T-helper 2 cell treated with Interferon-gamma antibody and Interleukin-4, amounts not matched to agents 100 ng/mL and 5 ng/mL, for 36 hours (primary cell): ENCODE data around the gene OR1K1. TPM values are rescaled to one million over a fixed set of nuclear protein-coding genes. Genes with fewer than 3 reads are reported as not detected.

ENCODE experiments used
- intact Hi-C: fragments of 100-400 bp; cut with micrococcal nuclease; formaldehyde crosslinking; loops from one replicate; pipeline ENCODE4 v1.15.1; 2023
- total RNA-seq: library from RNA; stranded (reverse); gene quantifications from 2 replicates; pipeline ENCODE4 v1.2.3, GENCODE V29; 2022

Gene OR1K1
- total RNA-seq, 1 donor from 2014 or later, result not detected

DNA sequence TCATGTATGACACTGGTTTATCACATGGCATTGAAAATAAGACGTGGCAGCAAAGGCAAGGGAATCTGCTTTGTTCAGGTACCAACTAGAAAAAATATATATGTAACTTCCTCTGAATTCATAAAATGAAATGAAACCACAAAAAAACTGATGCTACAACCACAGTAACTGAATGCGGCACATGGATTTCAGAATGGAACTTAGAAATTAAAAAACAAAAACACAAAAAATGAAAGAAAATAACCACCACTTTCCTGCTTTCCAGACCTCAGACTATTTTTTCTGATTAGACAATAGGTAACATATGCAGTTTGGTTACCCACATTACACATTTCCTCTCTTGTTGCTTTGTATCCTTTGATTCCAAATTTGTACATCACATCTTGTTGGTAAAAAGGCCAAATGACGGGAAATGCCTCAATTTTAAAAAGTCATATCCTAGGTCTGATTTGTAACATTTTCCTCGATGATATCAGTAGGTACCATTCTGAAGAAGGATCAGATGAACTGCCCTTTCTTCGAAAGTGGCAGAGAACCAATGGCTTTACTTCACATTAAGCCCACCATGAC is 46.5 kb downstream of the OR1K1 start:
- intact Hi-C loops, result loop anchor here (5.0 kb wide), 2 partner anchors 41 to 56 kb away; no protein-coding TSS in a partner anchor

DNA sequence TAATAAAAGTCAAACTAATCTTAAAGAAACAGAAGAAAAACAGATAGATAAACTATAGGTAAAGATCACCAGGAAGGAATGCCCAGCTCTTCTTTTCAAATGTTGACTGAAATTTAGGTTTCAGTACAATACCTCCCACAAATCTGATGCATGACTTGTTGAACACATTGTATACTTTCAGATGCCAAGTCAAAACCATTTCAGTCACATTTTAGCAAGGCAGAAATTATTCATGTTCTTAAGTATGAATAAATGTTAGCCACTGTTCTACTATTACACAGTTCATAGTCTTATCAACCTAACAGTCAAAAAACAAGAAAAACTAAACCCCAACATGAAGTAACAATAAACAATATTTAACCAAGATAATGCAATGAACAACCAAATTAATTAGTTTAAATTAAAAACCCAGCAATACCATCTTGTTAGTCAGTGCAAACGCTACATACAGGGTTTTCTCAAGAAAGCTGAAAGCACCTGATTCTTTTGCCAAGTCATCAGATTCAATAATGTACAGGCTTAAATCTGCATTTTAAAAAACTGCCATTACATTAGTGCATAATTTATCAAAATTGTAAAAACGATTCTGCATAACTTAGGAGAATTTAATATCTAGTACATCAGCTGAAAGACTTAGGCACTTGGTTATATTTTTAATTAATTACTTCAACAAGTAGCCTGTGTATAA is 48.5 kb downstream of the OR1K1 start:
- intact Hi-C loops, result loop anchor here (5.0 kb wide), 2 partner anchors 39 to 54 kb away; no protein-coding TSS in a partner anchor

Other genes starting within 250 kb of the OR1K1 start
- not detected in 2 replicates for gene OR1N2, start 247.0 kb upstream of the OR1K1 start, total RNA-seq
- 0.30 TPM in 1 of 2 replicates, not detected in the other for gene OR1L8, start 216.7 kb upstream of the OR1K1 start, total RNA-seq
- not detected in 2 replicates for gene OR1Q1, start 185.4 kb upstream of the OR1K1 start, total RNA-seq
- not detected in 2 replicates for gene OR1B1, start 142.5 kb upstream of the OR1K1 start, total RNA-seq
- not detected in 2 replicates for gene OR1L1, start 138.4 kb upstream of the OR1K1 start, total RNA-seq
- gene OR1L3, start 125.0 kb upstream of the OR1K1 start, total RNA-seq, result not detected in 2 replicates
- not detected in 2 replicates for gene OR1L4, start 76.1 kb upstream of the OR1K1 start, total RNA-seq
- gene OR1L6, start 57.8 kb upstream of the OR1K1 start, total RNA-seq, result not detected in 2 replicates
- gene OR5C1, start 11.2 kb upstream of the OR1K1 start, total RNA-seq, result not detected in 2 replicates
- 23.1 and 24.1 TPM in 2 replicates for gene PDCL, start 28.5 kb downstream of the OR1K1 start, total RNA-seq
- 46.1 and 48.9 TPM in 2 replicates for gene RC3H2, start 105.2 kb downstream of the OR1K1 start, total RNA-seq
- 10.8 and 11.9 TPM in 2 replicates for gene ZBTB6, start 113.2 kb downstream of the OR1K1 start, total RNA-seq
- gene ZBTB26, start 131.4 kb downstream of the OR1K1 start, total RNA-seq, result 6.8 and 7.2 TPM in 2 replicates
- 28.2 and 32.7 TPM in 2 replicates for gene RABGAP1, start 140.9 kb downstream of the OR1K1 start, total RNA-seq
- 0.23 and 0.91 TPM in 2 replicates for gene GPR21, start 233.5 kb downstream of the OR1K1 start, total RNA-seq